Retinal pigment epithelial cell (primary cell): ENCODE results near the gene ASCL5.

ENCODE experiments used
- DNase-seq: peaks from one replicate; pipeline ENCODE4 v3.0.0-alpha.2; 2010; ENCODE audit warnings: low read depth
- H3K4me3 ChIP-seq: 2 replicates; pipeline ENCODE4 v1.5.1; 2011; ENCODE audit warnings: mild to moderate bottlenecking, low read length, control low read depth, moderate library complexity
- CTCF ChIP-seq: conservative IDR thresholded peaks from 2 replicates; pipeline ENCODE4 v1.5.1; 2011; ENCODE audit warnings: low read depth, low read length, control low read depth, inconsistent platforms

ASCL5 gene

GRCh38 chr1:201149400-201149799 lies 22.4 kb upstream of the ASCL5 start:
- no peak for DNase-seq
- H3K4me3 ChIP-seq, result no peak overlapping the region
- peak; percentile 62 for TF ChIP-seq CTCF

- no peak for DNase-seq
- H3K4me3 ChIP-seq, result no peak overlapping the region
- TF ChIP-seq CTCF, result no peak
These were observed 20.5 kb upstream of the ASCL5 start for GRCh38 chr1:201147396-201148015.

- no peak overlapping the region for H3K4me3 ChIP-seq
- DNase-seq, result no peak
- no peak for TF ChIP-seq CTCF
These were observed 19.8 kb upstream of the ASCL5 start for GRCh38 chr1:201146626-201147390.

- no peak for TF ChIP-seq CTCF
- DNase-seq, result no peak
- no peak overlapping the region for H3K4me3 ChIP-seq
These were observed 18.8 kb upstream of the ASCL5 start for GRCh38 chr1:201145816-201146215.

GRCh38 chr1:201145132-201145531 lies 18.1 kb upstream of the ASCL5 start:
- no peak overlapping the region for H3K4me3 ChIP-seq
- TF ChIP-seq CTCF, result no peak
- DNase-seq, result no peak

GRCh38 chr1:201144701-201145100 lies 17.7 kb upstream of the ASCL5 start:
- no peak for DNase-seq
- no peak overlapping the region for H3K4me3 ChIP-seq
- no peak for TF ChIP-seq CTCF
